K562 (cell line): ENCODE measurements around the gene RHBDF2. TPM values are rescaled to one million over a fixed set of nuclear protein-coding genes. Genes with fewer than 3 reads are reported as not detected.

Experiments
- ATAC-seq: fragments of 200-7000 bp; cut with Tn5 transposase; 3 replicates; pipeline ENCODE4 v1.9.1; 2020; ENCODE audit warnings: moderate library complexity
- BruUV-seq: library from RNA; stranded (reverse); fragments of 400-500 nt; replicated peaks from 2 replicates; lab custom pipeline; 2021; lab: Mats Ljungman, UMichigan
- CTCF ChIA-PET: fragments of 300-600 bp; formaldehyde crosslinking; extraction: SDS; loops from one replicate; lab custom pipeline; 2021; ENCODE audit warnings: low intra/inter-chr PET ratio; lab: Yijun Ruan, JAX
- POLR2A ChIA-PET: fragments of 300-600, 350-650 bp; sonication (Branson Sonifier 250); formaldehyde crosslinking; extraction: SDS; loops from one replicate; lab custom pipeline; 2021; ENCODE audit warnings: antibody characterized with exemption, inconsistent platforms; lab: Yijun Ruan, JAX
- DNase-seq, 4 experiments: peaks; one replicate each; pipeline versions ENCODE4 v3.0.0 to v3.0.0-alpha.2; 2011 to 2018; ENCODE audit warnings: low spot score in 3 of 4, mixed read lengths in 3 of 4; ENCODE audit errors: extremely low read depth in 1 of 4
- FAIRE-seq: peaks from 2 replicates; lab custom pipeline; 2011; peaks lifted over from hg19 to GRCh38; lab: Jason Lieb, UNC
- H2AFZ ChIP-seq: 2 replicates; pipeline ENCODE4 v1.6.0; 2011; ENCODE audit warnings: low read depth, low read length, control low read depth, inconsistent platforms
- H3K27ac ChIP-seq: fragments of 200-600 bp; 3 replicates; pipeline ENCODE4 v1.8.0; 2011; ENCODE audit warnings: low read depth, mild to moderate bottlenecking, control low read depth, inconsistent platforms, low read length, moderate library complexity, mixed read lengths; ENCODE audit errors: extremely low read depth
- H3K27me3 ChIP-seq, 2 experiments: fragments of 300-600 bp in 1 of 2; 2 replicates in 1 of 2; 3 replicates in 1 of 2; pipeline versions ENCODE4 v1.6.0 to v1.8.0; 2011; ENCODE audit warnings: inconsistent platforms in 2 of 2, low read length in 2 of 2, mild to moderate bottlenecking in 1 of 2, mixed read lengths in 1 of 2, moderate library complexity in 1 of 2; ENCODE audit not compliant: control insufficient read depth in 2 of 2, insufficient read depth in 2 of 2
- H3K36me3 ChIP-seq: fragments of 300-600 bp; 3 replicates; pipeline ENCODE4 v1.8.0; 2011; ENCODE audit warnings: mild to moderate bottlenecking, low read length, inconsistent platforms; ENCODE audit not compliant: control insufficient read depth, insufficient read depth
- H3K4me1 ChIP-seq, 2 experiments: fragments of 200-600 bp in 1 of 2; replicated peaks in 1 of 2; 2 replicates in 1 of 2; 3 replicates in 1 of 2; pipeline versions ENCODE4 v1.5.1 to v1.8.0; 2011; ENCODE audit warnings: inconsistent platforms in 2 of 2, low read length in 2 of 2, mild to moderate bottlenecking in 1 of 2, mixed read lengths in 1 of 2, moderate library complexity in 1 of 2; ENCODE audit not compliant: control insufficient read depth in 2 of 2, insufficient read depth in 2 of 2
- H3K4me2 ChIP-seq: 2 replicates; pipeline ENCODE4 v1.6.1; 2011; ENCODE audit warnings: low read length, control low read depth, inconsistent platforms, mixed read lengths; ENCODE audit not compliant: insufficient read depth
- H3K4me3 ChIP-seq: fragments of 200-600 bp; sonication (generic), shearing (Covaris generic); 2 replicates; pipeline ENCODE4 v1.5.1; 2016; ENCODE audit warnings: control low read depth, inconsistent platforms
- H3K79me2 ChIP-seq: fragments of 200-600 bp; 3 replicates; pipeline ENCODE4 v1.8.0; 2011; ENCODE audit warnings: low read length, inconsistent platforms; ENCODE audit not compliant: control insufficient read depth, insufficient read depth
- H3K9ac ChIP-seq, 2 experiments: 2 replicates each; pipeline versions ENCODE4 v1.6.0 to v1.6.1; 2011; ENCODE audit warnings: low read depth in 2 of 2, low read length in 2 of 2, control low read depth in 1 of 2, inconsistent platforms in 1 of 2, mild to moderate bottlenecking in 1 of 2, mixed read lengths in 1 of 2; ENCODE audit not compliant: insufficient read depth in 1 of 2
- H3K9me1 ChIP-seq: one replicate; pipeline ENCODE4 v1.6.0; 2011; ENCODE audit warnings: inconsistent platforms, mild to moderate bottlenecking, low read length, moderate library complexity; ENCODE audit not compliant: control insufficient read depth, insufficient read depth
- H3K9me3 ChIP-seq: replicated peaks from 2 replicates; pipeline ENCODE4 v1.5.1; 2011; ENCODE audit warnings: low read depth, low read length, inconsistent platforms; ENCODE audit not compliant: control insufficient read depth, insufficient read depth
- H4K20me1 ChIP-seq: replicated peaks from 2 replicates; pipeline ENCODE4 v1.6.1; 2011; ENCODE audit warnings: low read length, inconsistent platforms, mixed read lengths; ENCODE audit not compliant: control insufficient read depth, insufficient read depth
- BCL6 ChIP-seq: fragments of 250-450 bp; sonication (Bioruptor Pico); IDR thresholded peaks from 2 replicates; pipeline ENCODE4 v1.4.0; 2020
- EP400 ChIP-seq: fragments of 450-650 bp; IDR thresholded peaks from 2 replicates; pipeline ENCODE4 v1.6.1; 2017; ENCODE audit warnings: antibody characterized with exemption, mild to moderate bottlenecking, moderate library complexity
- GABPB1 ChIP-seq: sonication (generic); formaldehyde crosslinking; IDR thresholded peaks from 2 replicates; pipeline ENCODE4 v1.8.0; 2022; ENCODE audit warnings: mild to moderate bottlenecking, missing genetic modification reagents
- MCM7 ChIP-seq, 2 experiments: fragments of 450-650 bp; IDR thresholded peaks; 2 replicates each; pipeline ENCODE4 v1.6.1; 2016 to 2018
- NCOA6 ChIP-seq: fragments of 450-650 bp; IDR thresholded peaks from 2 replicates; pipeline ENCODE4 v1.6.1; 2017; ENCODE audit warnings: mild to moderate bottlenecking
- PHF20 ChIP-seq: fragments of 450-650 bp; IDR thresholded peaks from 2 replicates; pipeline ENCODE4 v1.6.1; 2018; ENCODE audit not compliant: partially characterized antibody
- POLR2A ChIP-seq: fragments of 450-650 bp; conservative IDR thresholded peaks from 2 replicates; pipeline ENCODE4 v1.6.1; 2016
- RBM14 ChIP-seq: fragments of 200-400 bp; formaldehyde crosslinking; IDR thresholded peaks from 2 replicates; pipeline ENCODE4 v1.6.1; 2018; ENCODE audit warnings: low read depth, mild to moderate bottlenecking, low read length, moderate library complexity, borderline replicate concordance; ENCODE audit not compliant: insufficient read depth
- ZBED1 ChIP-seq: IDR thresholded peaks from 2 replicates; pipeline ENCODE4 v1.6.1; 2014
- ZBTB7A ChIP-seq: IDR thresholded peaks from 2 replicates; pipeline ENCODE4 v1.6.1; 2011; ENCODE audit warnings: low read depth, mild to moderate bottlenecking, low read length, moderate library complexity, borderline replicate concordance; ENCODE audit not compliant: control insufficient read depth
- ZNF124 ChIP-seq: sonication (generic); formaldehyde crosslinking; IDR thresholded peaks from 2 replicates; pipeline ENCODE4 v1.8.1; 2022; ENCODE audit warnings: missing genetic modification reagents
- WGBS: fragments of 100-300 bp; shearing (Covaris generic); methylation state at CpG from one replicate; pipeline ENCODE4 v1.1.6; 2016; ENCODE audit warnings: low coverage, mixed read lengths; ENCODE audit not compliant: insufficient coverage; ENCODE audit errors: missing lambda C conversion rate; 5-methylcytosine and 5-hydroxymethylcytosine counted together
- in situ Hi-C: fragments of 300-500 bp; cut with MboI; formaldehyde crosslinking; loops from 4 replicates; pipeline ENCODE4 v1.15.0; 2018; ENCODE audit warnings: inconsistent platforms, mixed read lengths
- intact Hi-C: fragments of 100-400 bp; cut with micrococcal nuclease; formaldehyde crosslinking; loops from 2 replicates; pipeline ENCODE4 v1.14.2; 2022
- polyA plus RNA-seq, 8 experiments: library from polyadenylated mRNA; depleted of rRNA in 4 of 8; stranded (reverse) in 5 of 8; unstranded in 3 of 8; fragments of >200 nt; fragmentation: Nextera tagmentation in 2 of 8; fragmentation: Illumina TruSeq in 1 of 8; extraction: Ambion mirVana in 2 of 8; extraction: Trizol in 1 of 8; gene quantifications; 2 replicates each; pipeline versions ENCODE4 v1.2.1 to v1.2.3, GENCODE V29; 2011 to 2014; ENCODE audit warnings: inconsistent platforms in 1 of 8, missing spikeins in 1 of 8
- total RNA-seq, 7 experiments: library from RNA; depleted of rRNA in 6 of 7; stranded (reverse); fragments of >200 nt in 6 of 7; fragmentation: Illumina TruSeq in 2 of 7; extraction: Trizol in 2 of 7; gene quantifications; 2 replicates each; pipeline versions ENCODE4 v1.2.1 to v1.2.3, GENCODE V29; 2011 to 2021; ENCODE audit warnings: low replicate concordance in 1 of 7
- TF ChIP-seq, protein P1 (sequence below): fragments of 450-650 bp; IDR thresholded peaks from 2 replicates; pipeline ENCODE4 v1.6.1; 2017; ENCODE audit warnings: antibody characterized with exemption
- TF ChIP-seq, protein P2 (sequence below): fragments of 250-450 bp; sonication (Bioruptor Pico); IDR thresholded peaks from 2 replicates; pipeline ENCODE4 v1.8.0; 2021; ENCODE audit warnings: borderline replicate concordance, mild to moderate bottlenecking, moderate library complexity; ENCODE audit not compliant: poor library complexity, severe bottlenecking
- TF ChIP-seq, protein P3 (sequence below): sonication (generic); formaldehyde crosslinking; IDR thresholded peaks from 2 replicates; pipeline ENCODE4 v1.8.1; 2023; ENCODE audit warnings: missing genetic modification reagents, mild to moderate bottlenecking, borderline replicate concordance

The RHBDF2 gene
- total and polyA plus RNA-seq, 9 of the 15 experiments (the other 6 are each of a cell fraction or from before 2014, with no cell fraction given) = 0.04 to 2.8 (median 1.1) TPM

DNA sequence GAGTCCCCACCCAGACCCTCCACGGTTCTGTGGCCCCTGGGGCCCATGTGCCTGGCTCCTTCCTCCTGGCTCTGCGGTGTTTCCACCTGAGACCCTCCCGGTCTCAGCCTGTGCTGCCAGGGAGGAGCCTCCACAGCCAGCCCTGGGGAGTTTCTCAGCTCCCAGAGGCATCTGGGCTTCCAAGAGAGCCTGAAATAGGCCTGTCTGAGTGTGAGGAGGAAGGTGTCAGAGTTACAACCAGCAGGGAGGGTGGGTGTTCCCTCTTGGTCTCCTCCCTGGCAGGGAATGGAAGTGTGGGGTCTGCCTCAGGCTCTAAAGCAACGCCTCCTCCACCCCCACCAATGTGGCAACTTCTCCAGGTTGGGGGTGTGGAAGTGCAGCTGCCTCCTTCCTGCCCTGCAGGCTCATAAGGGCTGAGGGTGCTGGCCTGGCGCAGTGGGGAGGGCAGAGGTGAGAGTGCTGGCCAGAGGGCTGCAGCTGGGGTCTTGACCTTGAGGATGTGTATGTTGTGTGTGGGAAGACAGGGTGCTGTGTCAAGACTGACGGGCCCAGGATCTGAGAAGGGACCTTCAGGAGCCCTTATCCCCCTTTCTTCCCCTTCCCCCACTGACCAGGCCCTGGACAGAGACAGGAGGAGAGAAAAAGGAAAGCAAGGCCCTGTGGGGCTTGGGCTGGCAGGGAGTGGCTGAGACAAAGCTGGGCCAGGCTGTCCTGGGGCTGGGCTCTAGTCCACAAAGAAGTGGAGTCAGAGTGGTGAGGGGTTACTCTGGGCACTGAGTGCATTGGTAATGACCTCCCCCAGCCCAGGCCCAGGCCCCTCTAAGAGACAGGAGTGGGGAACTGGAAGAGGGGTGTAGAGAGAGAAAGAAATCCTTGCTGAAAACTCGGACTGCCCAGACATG is 33.9 kb upstream of the RHBDF2 start:
- H3K9me3 ChIP-seq = no peaks in the 10 kb centered on the region
- H3K27me3 ChIP-seq = no peaks in the 10 kb centered on the region
- POLR2A ChIA-PET = interaction anchor here (1.0 kb wide), 2 partner anchors 12 to 202 kb away, joined by 3 read pairs; partner anchors contain the start of gene SRSF2
- H3K4me3 ChIP-seq = no peak overlapping the region
- WGBS = 56% methylated on average over 6 of the region's 7 CpGs
- DNase-seq = no peak
- BruUV-seq = no TSS peak
- ATAC-seq = peak; percentile 18; the same call in 1 of the 3 replicates
- H3K79me2 ChIP-seq = no peaks in the 10 kb centered on the region
- in situ Hi-C loops = no loop called here
- H2AFZ ChIP-seq = no peak overlapping the region
- CTCF ChIA-PET = no interaction called here
- H3K4me1 ChIP-seq = peaks cover 10 to 51% of the 10 kb centered on the region in 2 experiments
- H3K9ac ChIP-seq = peak overlapping the region in 1 of 2 experiments; percentile 84; a peak in 2 of 4 replicates
- H4K20me1 ChIP-seq = no peaks in the 10 kb centered on the region
- FAIRE-seq = peak; percentile 52
- no peaks in the 10 kb centered on the region for H3K9me1 ChIP-seq
- intact Hi-C loops = no loop called here
- no peak overlapping the region for H3K27ac ChIP-seq
- H3K36me3 ChIP-seq = no peaks in the 10 kb centered on the region; the same call in 2 of the 3 replicates
- no peak overlapping the region for H3K4me2 ChIP-seq
- TF ChIP-seq BCL6 (CRISPR knock-in tag) (no peak), NCOA6 (no peak), ZBTB7A (no peak), PHF20 (no peak), ZBED1 (no peak), GABPB1 (CRISPR knock-in tag) (no peak), EP400 (no peak), ZNF124 (no peak), MCM7 (IDR thresholded peaks at IDR 0.05) (no peak), POLR2A (no peak), RBM14 (no peak)
- TF ChIP-seq, protein P1, sequence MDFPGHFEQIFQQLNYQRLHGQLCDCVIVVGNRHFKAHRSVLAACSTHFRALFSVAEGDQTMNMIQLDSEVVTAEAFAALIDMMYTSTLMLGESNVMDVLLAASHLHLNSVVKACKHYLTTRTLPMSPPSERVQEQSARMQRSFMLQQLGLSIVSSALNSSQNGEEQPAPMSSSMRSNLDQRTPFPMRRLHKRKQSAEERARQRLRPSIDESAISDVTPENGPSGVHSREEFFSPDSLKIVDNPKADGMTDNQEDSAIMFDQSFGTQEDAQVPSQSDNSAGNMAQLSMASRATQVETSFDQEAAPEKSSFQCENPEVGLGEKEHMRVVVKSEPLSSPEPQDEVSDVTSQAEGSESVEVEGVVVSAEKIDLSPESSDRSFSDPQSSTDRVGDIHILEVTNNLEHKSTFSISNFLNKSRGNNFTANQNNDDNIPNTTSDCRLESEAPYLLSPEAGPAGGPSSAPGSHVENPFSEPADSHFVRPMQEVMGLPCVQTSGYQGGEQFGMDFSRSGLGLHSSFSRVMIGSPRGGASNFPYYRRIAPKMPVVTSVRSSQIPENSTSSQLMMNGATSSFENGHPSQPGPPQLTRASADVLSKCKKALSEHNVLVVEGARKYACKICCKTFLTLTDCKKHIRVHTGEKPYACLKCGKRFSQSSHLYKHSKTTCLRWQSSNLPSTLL = no peak
- TF ChIP-seq, protein P2, sequence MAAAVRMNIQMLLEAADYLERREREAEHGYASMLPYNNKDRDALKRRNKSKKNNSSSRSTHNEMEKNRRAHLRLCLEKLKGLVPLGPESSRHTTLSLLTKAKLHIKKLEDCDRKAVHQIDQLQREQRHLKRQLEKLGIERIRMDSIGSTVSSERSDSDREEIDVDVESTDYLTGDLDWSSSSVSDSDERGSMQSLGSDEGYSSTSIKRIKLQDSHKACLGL (CRISPR knock-in tag) = no peak
- TF ChIP-seq, protein P3, sequence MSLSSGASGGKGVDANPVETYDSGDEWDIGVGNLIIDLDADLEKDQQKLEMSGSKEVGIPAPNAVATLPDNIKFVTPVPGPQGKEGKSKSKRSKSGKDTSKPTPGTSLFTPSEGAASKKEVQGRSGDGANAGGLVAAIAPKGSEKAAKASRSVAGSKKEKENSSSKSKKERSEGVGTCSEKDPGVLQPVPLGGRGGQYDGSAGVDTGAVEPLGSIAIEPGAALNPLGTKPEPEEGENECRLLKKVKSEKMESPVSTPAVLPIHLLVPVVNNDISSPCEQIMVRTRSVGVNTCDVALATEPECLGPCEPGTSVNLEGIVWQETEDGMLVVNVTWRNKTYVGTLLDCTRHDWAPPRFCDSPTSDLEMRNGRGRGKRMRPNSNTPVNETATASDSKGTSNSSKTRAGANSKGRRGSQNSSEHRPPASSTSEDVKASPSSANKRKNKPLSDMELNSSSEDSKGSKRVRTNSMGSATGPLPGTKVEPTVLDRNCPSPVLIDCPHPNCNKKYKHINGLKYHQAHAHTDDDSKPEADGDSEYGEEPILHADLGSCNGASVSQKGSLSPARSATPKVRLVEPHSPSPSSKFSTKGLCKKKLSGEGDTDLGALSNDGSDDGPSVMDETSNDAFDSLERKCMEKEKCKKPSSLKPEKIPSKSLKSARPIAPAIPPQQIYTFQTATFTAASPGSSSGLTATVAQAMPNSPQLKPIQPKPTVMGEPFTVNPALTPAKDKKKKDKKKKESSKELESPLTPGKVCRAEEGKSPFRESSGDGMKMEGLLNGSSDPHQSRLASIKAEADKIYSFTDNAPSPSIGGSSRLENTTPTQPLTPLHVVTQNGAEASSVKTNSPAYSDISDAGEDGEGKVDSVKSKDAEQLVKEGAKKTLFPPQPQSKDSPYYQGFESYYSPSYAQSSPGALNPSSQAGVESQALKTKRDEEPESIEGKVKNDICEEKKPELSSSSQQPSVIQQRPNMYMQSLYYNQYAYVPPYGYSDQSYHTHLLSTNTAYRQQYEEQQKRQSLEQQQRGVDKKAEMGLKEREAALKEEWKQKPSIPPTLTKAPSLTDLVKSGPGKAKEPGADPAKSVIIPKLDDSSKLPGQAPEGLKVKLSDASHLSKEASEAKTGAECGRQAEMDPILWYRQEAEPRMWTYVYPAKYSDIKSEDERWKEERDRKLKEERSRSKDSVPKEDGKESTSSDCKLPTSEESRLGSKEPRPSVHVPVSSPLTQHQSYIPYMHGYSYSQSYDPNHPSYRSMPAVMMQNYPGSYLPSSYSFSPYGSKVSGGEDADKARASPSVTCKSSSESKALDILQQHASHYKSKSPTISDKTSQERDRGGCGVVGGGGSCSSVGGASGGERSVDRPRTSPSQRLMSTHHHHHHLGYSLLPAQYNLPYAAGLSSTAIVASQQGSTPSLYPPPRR (CRISPR knock-in tag) = no peak
